GM12874 (cell line): ENCODE data around the gene GYG1.

Experiments used
- CTCF ChIP-seq: IDR thresholded peaks from 2 replicates; pipeline ENCODE4 v1.5.1; 2011; ENCODE audit warnings: low read depth, mild to moderate bottlenecking, control low read depth, low read length, moderate library complexity; ENCODE audit not compliant: insufficient read depth

The GYG1 gene

GRCh38 chr3:149010966-149011365 is 19.6 kb downstream of the GYG1 start:
- TF ChIP-seq CTCF = no peak

GRCh38 chr3:149011676-149012075 is 20.3 kb downstream of the GYG1 start:
- TF ChIP-seq CTCF = no peak

GRCh38 chr3:149013726-149014125 is 22.4 kb downstream of the GYG1 start:
- no peak for TF ChIP-seq CTCF

GRCh38 chr3:149015393-149015792 is 24.1 kb downstream of the GYG1 start:
- no peak for TF ChIP-seq CTCF

- TF ChIP-seq CTCF = no peak
Measured at GRCh38 chr3:149016242-149016641, 24.9 kb downstream of the GYG1 start.

GRCh38 chr3:149016669-149017541 is 25.6 kb downstream of the GYG1 start:
- no peak for TF ChIP-seq CTCF

- no peak for TF ChIP-seq CTCF
Measured at GRCh38 chr3:149018247-149018646, 26.9 kb downstream of the GYG1 start.
